SKM-1 (cell line): ENCODE measurements around the gene SPTLC2.

Experiments
- DNase-seq: peaks from one replicate; lab custom pipeline; 2025; ENCODE audit not compliant: unreplicated experiment; lab: John Stamatoyannopoulos, UW

Gene SPTLC2

GRCh38 chr14:77509366-77509765, 107.1 kb downstream of the SPTLC2 start:
- DNase-seq: no peak

- no peak for DNase-seq
These were observed 107.6 kb downstream of the SPTLC2 start for GRCh38 chr14:77508876-77509275.

- no peak for DNase-seq
These were observed 108.2 kb downstream of the SPTLC2 start for GRCh38 chr14:77508249-77508648.

GRCh38 chr14:77507762-77508161, 108.7 kb downstream of the SPTLC2 start:
- no peak for DNase-seq

- no peak for DNase-seq
These were observed 111.4 kb downstream of the SPTLC2 start for GRCh38 chr14:77505031-77505430.

- DNase-seq: no peak
These were observed 113.3 kb downstream of the SPTLC2 start for GRCh38 chr14:77503138-77503537.

- DNase-seq: no peak
These were observed 114.2 kb downstream of the SPTLC2 start for GRCh38 chr14:77502109-77502782.

GRCh38 chr14:77498984-77499527, 117.4 kb downstream of the SPTLC2 start:
- no peak for DNase-seq

GRCh38 chr14:77498120-77498979, 118.1 kb downstream of the SPTLC2 start, which contains the start of gene ISM2:
ISM2 (minus strand) TSS chr14:77498816; CDS start chr14:77498793, 23 bp downstream.
- no peak for DNase-seq

GRCh38 chr14:77495334-77495733, 121.1 kb downstream of the SPTLC2 start:
- no peak for DNase-seq

GRCh38 chr14:77491056-77491455, 125.4 kb downstream of the SPTLC2 start:
- DNase-seq: no peak

GRCh38 chr14:77490347-77490986, 126.0 kb downstream of the SPTLC2 start:
- DNase-seq: no peak

- DNase-seq: no peak
These were observed 127.4 kb downstream of the SPTLC2 start for GRCh38 chr14:77489041-77489440.

GRCh38 chr14:77488558-77488957, 127.9 kb downstream of the SPTLC2 start:
- DNase-seq: no peak

- DNase-seq: no peak
These were observed 130.3 kb downstream of the SPTLC2 start for GRCh38 chr14:77485901-77486678.

GRCh38 chr14:77485256-77485655, 131.2 kb downstream of the SPTLC2 start:
- DNase-seq: no peak

GRCh38 chr14:77482422-77482821, 134.0 kb downstream of the SPTLC2 start:
- no peak for DNase-seq

GRCh38 chr14:77478796-77479195, 137.6 kb downstream of the SPTLC2 start:
- DNase-seq: no peak

GRCh38 chr14:77478029-77478428, 138.4 kb downstream of the SPTLC2 start:
- DNase-seq: no peak

GRCh38 chr14:77475432-77476115, 140.9 kb downstream of the SPTLC2 start:
- DNase-seq: no peak
